ENCODE measurements around the gene PLEKHG3.
A peak's percentile ranks its signal among the peaks of the same experiment; 100 is the strongest.

Gene PLEKHG3

GRCh38 chr14:64663174-64663573 is 41.0 kb upstream of the PLEKHG3 start:
- TF ChIP-seq TARDBP (IDR thresholded peaks at IDR 0.05) = no peak
- no peak for TF ChIP-seq L3MBTL2 (conservative IDR thresholded peaks at IDR 0.05)
- TF ChIP-seq SUZ12 (IDR thresholded peaks at IDR 0.05) = no peak
- DNase-seq (ENCODE audit: extremely low spot score) = no peak
- ChIA-PET CTCF (no interaction called here), POLR2A (no interaction called here)

GRCh38 chr14:64671591-64671990 is 32.6 kb upstream of the PLEKHG3 start:
- POLR2A ChIA-PET = no interaction called here

GRCh38 chr14:64673316-64673715 is 30.9 kb upstream of the PLEKHG3 start:
- DNase-seq (ENCODE audit: extremely low spot score) = no peak
- ChIA-PET CTCF (interaction anchor here (2.5 kb wide), 1 partner anchor 91 kb away, joined by 13 read pairs; no protein-coding TSS in a partner anchor), POLR2A (interaction anchor here (1.1 kb wide), 1 partner anchor 31 kb away, joined by 3 read pairs; the partner anchor contains the start of gene PLEKHG3)
- TF ChIP-seq PKNOX1 (IDR thresholded peaks at IDR 0.05) (no peak), CTBP1 (IDR thresholded peaks at IDR 0.05; ENCODE audit: borderline replicate concordance) (no peak)

More at GRCh38 chr14:64671591-64671990, 32.6 kb upstream of the PLEKHG3 start:
- CTCF ChIA-PET = interaction anchor here (1.1 to 2.8 kb wide), 5 partner anchors 34 to 220 kb away, joined by 3 to 13 read pairs (median 4); no protein-coding TSS in a partner anchor
- DNase-seq (ENCODE audit: extremely low spot score) = peak; percentile 61
- TF ChIP-seq HDGF (IDR thresholded peaks at IDR 0.05; ENCODE audit: borderline replicate concordance) (no peak), FOXA1 (IDR thresholded peaks at IDR 0.05) (no peak), NFRKB (IDR thresholded peaks at IDR 0.05) (no peak)

- ChIA-PET POLR2A (interaction anchor here (1.1 kb wide), 1 partner anchor 30 kb away, joined by 3 read pairs; the partner anchor contains the start of gene PLEKHG3), CTCF (interaction anchor here (1.1 kb wide), 1 partner anchor 86 kb away, joined by 3 read pairs; no protein-coding TSS in a partner anchor)
- DNase-seq (ENCODE audit: extremely low spot score) = no peak
- TF ChIP-seq TARDBP (IDR thresholded peaks at IDR 0.05) (no peak), FOXM1 (IDR thresholded peaks at IDR 0.05; ENCODE audit: borderline replicate concordance) (no peak), LEF1 (IDR thresholded peaks at IDR 0.05; ENCODE audit: borderline replicate concordance) (no peak), SP1 (IDR thresholded peaks at IDR 0.05) (no peak), FOXK2 (IDR thresholded peaks at IDR 0.05) (no peak), FOXA1 (IDR thresholded peaks at IDR 0.05) (no peak), L3MBTL2 (conservative IDR thresholded peaks at IDR 0.05) (no peak), SUZ12 (IDR thresholded peaks at IDR 0.05) (no peak), ZNF384 (IDR thresholded peaks at IDR 0.05) (no peak), HDGF (IDR thresholded peaks at IDR 0.05; ENCODE audit: borderline replicate concordance) (no peak), BHLHE40 (IDR thresholded peaks at IDR 0.05; ENCODE audit: borderline replicate concordance) (no peak), NFRKB (IDR thresholded peaks at IDR 0.05) (no peak), PKNOX1 (IDR thresholded peaks at IDR 0.05) (no peak), ELF4 (IDR thresholded peaks at IDR 0.05) (no peak), ARNT (IDR thresholded peaks at IDR 0.05) (no peak), CTBP1 (IDR thresholded peaks at IDR 0.05; ENCODE audit: borderline replicate concordance) (no peak)
These were observed 30.5 kb upstream of the PLEKHG3 start for GRCh38 chr14:64673748-64674147.

- no peak for TF ChIP-seq ARNT (IDR thresholded peaks at IDR 0.05)
- TF ChIP-seq CTBP1 (IDR thresholded peaks at IDR 0.05; ENCODE audit: borderline replicate concordance) = no peak
- TF ChIP-seq TARDBP (IDR thresholded peaks at IDR 0.05) = no peak
- TF ChIP-seq LEF1 (IDR thresholded peaks at IDR 0.05; ENCODE audit: borderline replicate concordance) = no peak
- TF ChIP-seq HDGF (IDR thresholded peaks at IDR 0.05; ENCODE audit: borderline replicate concordance) = no peak
- TF ChIP-seq BHLHE40 (IDR thresholded peaks at IDR 0.05; ENCODE audit: borderline replicate concordance) = no peak
- no peak for DNase-seq (ENCODE audit: extremely low spot score)
- ChIA-PET POLR2A (interaction anchor here (1.0 kb wide), 1 partner anchor 10 kb away, joined by 3 read pairs; no protein-coding TSS in a partner anchor), CTCF (interaction anchor here (0.6 to 1.1 kb wide), 3 partner anchors 85 to 90 kb away, joined by 3 read pairs; no protein-coding TSS in a partner anchor)
These were observed 29.4 kb upstream of the PLEKHG3 start for GRCh38 chr14:64674829-64675228.

- TF ChIP-seq FOXA1 (IDR thresholded peaks at IDR 0.05) (no peak), LEF1 (IDR thresholded peaks at IDR 0.05; ENCODE audit: borderline replicate concordance) (no peak), HDGF (IDR thresholded peaks at IDR 0.05; ENCODE audit: borderline replicate concordance) (no peak), NFRKB (IDR thresholded peaks at IDR 0.05) (no peak), PKNOX1 (IDR thresholded peaks at IDR 0.05) (no peak), ZNF384 (IDR thresholded peaks at IDR 0.05) (no peak), SUZ12 (IDR thresholded peaks at IDR 0.05) (no peak), SP1 (IDR thresholded peaks at IDR 0.05) (no peak), L3MBTL2 (conservative IDR thresholded peaks at IDR 0.05) (no peak), FOXK2 (IDR thresholded peaks at IDR 0.05) (no peak), TARDBP (IDR thresholded peaks at IDR 0.05) (no peak)
- CTCF ChIA-PET = interaction anchor here (0.6 kb wide), 1 partner anchor 84 kb away, joined by 3 read pairs; no protein-coding TSS in a partner anchor
- POLR2A ChIA-PET = interaction anchor here (1.0 kb wide), 1 partner anchor 10 kb away, joined by 3 read pairs; no protein-coding TSS in a partner anchor
- DNase-seq (ENCODE audit: extremely low spot score) = no peak
These were observed 28.9 kb upstream of the PLEKHG3 start for GRCh38 chr14:64675312-64675711.

- TF ChIP-seq ARNT (IDR thresholded peaks at IDR 0.05) (no peak), SUZ12 (IDR thresholded peaks at IDR 0.05) (no peak), FOXK2 (IDR thresholded peaks at IDR 0.05) (no peak), CTBP1 (IDR thresholded peaks at IDR 0.05; ENCODE audit: borderline replicate concordance) (no peak), ZNF384 (IDR thresholded peaks at IDR 0.05) (no peak), SP1 (IDR thresholded peaks at IDR 0.05) (no peak), L3MBTL2 (conservative IDR thresholded peaks at IDR 0.05) (no peak), ELF4 (IDR thresholded peaks at IDR 0.05) (no peak), FOXA1 (IDR thresholded peaks at IDR 0.05) (no peak), TARDBP (IDR thresholded peaks at IDR 0.05) (no peak), HDGF (IDR thresholded peaks at IDR 0.05; ENCODE audit: borderline replicate concordance) (no peak)
- no peak for DNase-seq (ENCODE audit: extremely low spot score)
- POLR2A ChIA-PET = no interaction called here
- CTCF ChIA-PET = interaction anchor here (0.5 kb wide), 1 partner anchor 234 kb away, joined by 3 read pairs; no protein-coding TSS in a partner anchor
These were observed 27.7 kb upstream of the PLEKHG3 start for GRCh38 chr14:64676410-64677008.
